ENCODE results near the gene IMP3. TPM values are rescaled to one million over a fixed set of nuclear protein-coding genes. Genes with fewer than 3 reads are reported as not detected.
"Not testable (repeated sequence)": the region's sequence is repeated elsewhere in the genome, so short reads cannot be mapped to it uniquely, and the experiment has no call there.

Gene IMP3
- total and polyA plus RNA-seq, 2 donors from 2014 or later, result 52.0 to 95.0 TPM

DNA sequence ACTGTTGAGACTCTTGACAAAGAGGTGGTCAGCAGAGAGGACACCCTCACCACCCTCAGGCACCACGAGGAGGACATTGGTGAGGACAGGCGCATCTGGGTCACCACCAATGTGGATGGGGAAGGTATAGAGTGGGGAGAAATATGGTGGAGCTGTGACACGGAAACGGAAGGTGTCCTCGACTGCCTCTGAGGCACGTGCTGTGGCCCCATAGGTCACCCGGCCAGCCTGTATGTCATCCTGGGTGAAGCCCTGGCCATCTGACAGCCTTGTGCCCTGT, 48.2 kb upstream of the IMP3 start:
- DNase-seq (no peak), FAIRE-seq (no peak)
- H3K9me3 ChIP-seq (ENCODE audit: control insufficient read depth in 2 of 3, insufficient read depth in 1 of 3, low read length in 3 of 3), result no peaks in the 10 kb centered on the region
- intact Hi-C loops (cut with DNase I), result no loop called here
- H3K27ac ChIP-seq (ENCODE audit: low read depth in 2 of 2, low read length in 2 of 2), result no peak overlapping the region
- TF ChIP-seq, protein P1, sequence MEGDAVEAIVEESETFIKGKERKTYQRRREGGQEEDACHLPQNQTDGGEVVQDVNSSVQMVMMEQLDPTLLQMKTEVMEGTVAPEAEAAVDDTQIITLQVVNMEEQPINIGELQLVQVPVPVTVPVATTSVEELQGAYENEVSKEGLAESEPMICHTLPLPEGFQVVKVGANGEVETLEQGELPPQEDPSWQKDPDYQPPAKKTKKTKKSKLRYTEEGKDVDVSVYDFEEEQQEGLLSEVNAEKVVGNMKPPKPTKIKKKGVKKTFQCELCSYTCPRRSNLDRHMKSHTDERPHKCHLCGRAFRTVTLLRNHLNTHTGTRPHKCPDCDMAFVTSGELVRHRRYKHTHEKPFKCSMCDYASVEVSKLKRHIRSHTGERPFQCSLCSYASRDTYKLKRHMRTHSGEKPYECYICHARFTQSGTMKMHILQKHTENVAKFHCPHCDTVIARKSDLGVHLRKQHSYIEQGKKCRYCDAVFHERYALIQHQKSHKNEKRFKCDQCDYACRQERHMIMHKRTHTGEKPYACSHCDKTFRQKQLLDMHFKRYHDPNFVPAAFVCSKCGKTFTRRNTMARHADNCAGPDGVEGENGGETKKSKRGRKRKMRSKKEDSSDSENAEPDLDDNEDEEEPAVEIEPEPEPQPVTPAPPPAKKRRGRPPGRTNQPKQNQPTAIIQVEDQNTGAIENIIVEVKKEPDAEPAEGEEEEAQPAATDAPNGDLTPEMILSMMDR (IDR thresholded peaks at IDR 0.05; ENCODE audit: borderline replicate concordance, extremely low read depth, insufficient read depth), result no peak
- H3K27me3 ChIP-seq (ENCODE audit: control insufficient read depth, insufficient read depth, low read length), result no peaks in the 10 kb centered on the region
- no peaks in the 10 kb centered on the region for H3K4me1 ChIP-seq (ENCODE audit: control insufficient read depth in 2 of 3, insufficient read depth in 2 of 3, low read depth in 1 of 3, low read length in 3 of 3)
- H3K4me3 ChIP-seq (ENCODE audit: low read length in 3 of 3), result no peak overlapping the region
- H3K36me3 ChIP-seq (ENCODE audit: control insufficient read depth in 2 of 3, insufficient read depth in 3 of 3, low read length in 3 of 3), result no peaks in the 10 kb centered on the region
- H3K9ac ChIP-seq (ENCODE audit: low read length in 3 of 3), result no peak overlapping the region

GRCh38 chr15:75687486-75688277, 47.7 kb upstream of the IMP3 start:
- Histone ChIP-seq H3K36me3 (ENCODE audit: control insufficient read depth in 2 of 3, insufficient read depth in 3 of 3, low read length in 3 of 3) (no peaks in the 10 kb centered on the region), H3K4me3 (ENCODE audit: low read length in 3 of 3) (no peak overlapping the region), H3K9me3 (ENCODE audit: control insufficient read depth in 2 of 3, insufficient read depth in 1 of 3, low read length in 3 of 3) (no peaks in the 10 kb centered on the region), H3K4me1 (ENCODE audit: control insufficient read depth in 2 of 3, insufficient read depth in 2 of 3, low read depth in 1 of 3, low read length in 3 of 3) (no peaks in the 10 kb centered on the region), H3K9ac (ENCODE audit: low read length in 3 of 3) (no peak overlapping the region), H3K27ac (ENCODE audit: low read depth in 2 of 2, low read length in 2 of 2) (no peak overlapping the region), H3K27me3 (ENCODE audit: control insufficient read depth, insufficient read depth, low read length) (no peaks in the 10 kb centered on the region)
- intact Hi-C loops (cut with DNase I), result no loop called here
- TF ChIP-seq, protein P1 (IDR thresholded peaks at IDR 0.05; ENCODE audit: borderline replicate concordance, extremely low read depth, insufficient read depth), result no peak
- FAIRE-seq, result no peak
- no peak for DNase-seq

- intact Hi-C loops (cut with DNase I); H3K27ac ChIP-seq (ENCODE audit: low read depth in 2 of 2, low read length in 2 of 2); H3K36me3 ChIP-seq (ENCODE audit: control insufficient read depth in 2 of 3, insufficient read depth in 3 of 3, low read length in 3 of 3); FAIRE-seq; H3K9ac ChIP-seq (ENCODE audit: low read length in 3 of 3); H3K9me3 ChIP-seq (ENCODE audit: control insufficient read depth in 2 of 3, insufficient read depth in 1 of 3, low read length in 3 of 3); H3K4me1 ChIP-seq (ENCODE audit: control insufficient read depth in 2 of 3, insufficient read depth in 2 of 3, low read depth in 1 of 3, low read length in 3 of 3); H3K4me3 ChIP-seq (ENCODE audit: low read length in 3 of 3); H3K27me3 ChIP-seq (ENCODE audit: control insufficient read depth, insufficient read depth, low read length): not testable (repeated sequence)
- peak; percentile 76 to 92 (median 88) for DNase-seq
- TF ChIP-seq, protein P1 (IDR thresholded peaks at IDR 0.05; ENCODE audit: borderline replicate concordance, extremely low read depth, insufficient read depth), result peak; percentile 61
Observed at GRCh38 chr15:75686212-75686642, 46.2 kb upstream of the IMP3 start.

- Histone ChIP-seq H3K9me3 (ENCODE audit: control insufficient read depth in 2 of 3, insufficient read depth in 1 of 3, low read length in 3 of 3) (no peaks in the 10 kb centered on the region), H3K36me3 (ENCODE audit: control insufficient read depth in 2 of 3, insufficient read depth in 3 of 3, low read length in 3 of 3) (no peaks in the 10 kb centered on the region), H3K9ac (ENCODE audit: low read length in 3 of 3) (no peak overlapping the region), H3K4me1 (ENCODE audit: control insufficient read depth in 2 of 3, insufficient read depth in 2 of 3, low read depth in 1 of 3, low read length in 3 of 3) (no peaks in the 10 kb centered on the region), H3K27ac (ENCODE audit: low read depth in 2 of 2, low read length in 2 of 2) (no peak overlapping the region), H3K27me3 (ENCODE audit: control insufficient read depth, insufficient read depth, low read length) (no peaks in the 10 kb centered on the region), H3K4me3 (ENCODE audit: low read length in 3 of 3) (no peak overlapping the region)
- intact Hi-C loops (cut with DNase I), result no loop called here
- FAIRE-seq (no peak), DNase-seq (no peak)
- TF ChIP-seq, protein P1 (IDR thresholded peaks at IDR 0.05; ENCODE audit: borderline replicate concordance, extremely low read depth, insufficient read depth), result no peak
Observed at GRCh38 chr15:75685195-75685594, 45.2 kb upstream of the IMP3 start.
